ENCODE data around the gene CABLES1. TPM values are rescaled to one million over a fixed set of nuclear protein-coding genes. Genes with fewer than 3 reads are reported as not detected.

Gene CABLES1
- polyA plus RNA-seq, 1 experiment = 5.4 TPM

DNA sequence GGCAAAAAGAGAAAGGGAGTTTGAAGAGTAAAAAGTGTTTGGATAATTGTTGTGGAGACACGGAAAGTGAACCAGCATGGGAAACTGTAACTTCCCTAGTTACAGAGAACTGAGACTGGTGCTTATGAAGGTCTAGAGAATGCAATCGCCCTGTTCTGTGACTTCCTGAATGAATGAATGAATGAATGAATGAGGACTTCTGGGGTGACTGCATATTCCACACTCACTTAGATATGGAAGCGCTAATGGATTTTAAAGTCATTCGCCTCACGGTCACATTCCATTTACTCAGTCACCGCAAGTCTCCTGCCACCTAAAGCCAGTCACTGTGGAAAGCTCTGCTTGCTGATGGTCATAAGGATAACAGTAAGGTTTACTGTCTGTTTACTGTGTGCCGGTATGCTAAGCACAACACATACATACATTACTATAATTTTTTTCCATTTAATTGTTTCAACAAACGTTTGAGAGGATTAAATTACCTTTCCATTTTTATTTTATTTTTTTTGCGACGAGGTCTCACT lies 138.2 kb downstream of the CABLES1 start:
- Histone ChIP-seq H3K27me3 (ENCODE audit: control insufficient read depth, insufficient read depth, low read length) (no peaks in the 10 kb centered on the region), H3K4me3 (ENCODE audit: low read depth, low read length) (no peak overlapping the region), H3K36me3 (ENCODE audit: control insufficient read depth, insufficient read depth, low read length) (no peaks in the 10 kb centered on the region)
- TF ChIP-seq, protein P1, sequence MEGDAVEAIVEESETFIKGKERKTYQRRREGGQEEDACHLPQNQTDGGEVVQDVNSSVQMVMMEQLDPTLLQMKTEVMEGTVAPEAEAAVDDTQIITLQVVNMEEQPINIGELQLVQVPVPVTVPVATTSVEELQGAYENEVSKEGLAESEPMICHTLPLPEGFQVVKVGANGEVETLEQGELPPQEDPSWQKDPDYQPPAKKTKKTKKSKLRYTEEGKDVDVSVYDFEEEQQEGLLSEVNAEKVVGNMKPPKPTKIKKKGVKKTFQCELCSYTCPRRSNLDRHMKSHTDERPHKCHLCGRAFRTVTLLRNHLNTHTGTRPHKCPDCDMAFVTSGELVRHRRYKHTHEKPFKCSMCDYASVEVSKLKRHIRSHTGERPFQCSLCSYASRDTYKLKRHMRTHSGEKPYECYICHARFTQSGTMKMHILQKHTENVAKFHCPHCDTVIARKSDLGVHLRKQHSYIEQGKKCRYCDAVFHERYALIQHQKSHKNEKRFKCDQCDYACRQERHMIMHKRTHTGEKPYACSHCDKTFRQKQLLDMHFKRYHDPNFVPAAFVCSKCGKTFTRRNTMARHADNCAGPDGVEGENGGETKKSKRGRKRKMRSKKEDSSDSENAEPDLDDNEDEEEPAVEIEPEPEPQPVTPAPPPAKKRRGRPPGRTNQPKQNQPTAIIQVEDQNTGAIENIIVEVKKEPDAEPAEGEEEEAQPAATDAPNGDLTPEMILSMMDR (IDR thresholded peaks at IDR 0.05; ENCODE audit: insufficient read depth, low read depth, low read length) = no peak
- no peak for DNase-seq (ENCODE audit: low read depth)
- ChIA-PET CTCF (no interaction called here), POLR2A (no interaction called here)

DNA sequence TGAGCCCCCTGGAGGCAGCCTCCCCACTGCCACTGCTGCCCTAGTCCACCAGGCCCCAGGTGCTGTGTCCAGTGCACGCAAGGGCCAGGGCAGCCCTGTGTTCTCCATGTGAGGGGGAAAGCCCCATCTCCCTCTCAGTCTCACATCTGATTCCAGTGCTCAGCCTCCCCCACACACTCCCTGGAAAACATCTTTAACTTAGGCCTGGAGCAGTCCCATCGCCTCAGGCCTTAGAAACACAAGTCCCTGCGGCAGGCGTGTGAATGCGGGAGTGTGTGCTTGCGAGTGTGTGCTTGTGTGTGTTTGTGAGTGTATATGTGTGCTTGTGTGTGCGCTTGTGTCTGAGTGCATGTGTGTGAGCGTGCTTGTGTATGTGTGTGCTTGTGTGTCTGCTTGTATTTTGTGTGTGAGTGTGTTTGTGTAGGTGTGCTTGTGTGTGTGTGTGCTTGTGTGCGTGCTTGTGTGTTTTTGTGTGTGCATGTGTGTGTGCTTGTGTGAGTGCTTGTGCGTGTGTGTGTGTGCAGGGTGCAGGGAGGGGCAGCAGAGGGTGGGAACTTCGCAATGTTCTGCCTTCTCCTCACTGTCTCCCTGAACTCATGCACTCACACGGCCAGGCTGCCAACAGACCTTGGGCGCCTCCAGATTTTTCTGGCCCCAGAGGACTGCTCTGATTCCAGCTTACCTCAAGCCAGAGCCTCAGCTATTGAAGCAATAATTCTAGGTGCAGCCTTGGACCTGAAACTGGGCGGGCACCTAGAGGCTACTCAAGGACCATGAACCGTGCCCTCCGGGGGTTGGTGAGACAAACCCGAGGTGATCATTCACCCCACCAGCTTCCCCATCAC lies 139.6 kb downstream of the CABLES1 start:
- DNase-seq (ENCODE audit: low read depth) = no peak
- Histone ChIP-seq H3K4me3 (ENCODE audit: low read depth, low read length) (no peak overlapping the region), H3K36me3 (ENCODE audit: control insufficient read depth, insufficient read depth, low read length) (no peaks in the 10 kb centered on the region), H3K27me3 (ENCODE audit: control insufficient read depth, insufficient read depth, low read length) (no peaks in the 10 kb centered on the region)
- TF ChIP-seq, protein P1 (IDR thresholded peaks at IDR 0.05; ENCODE audit: insufficient read depth, low read depth, low read length) = no peak
- ChIA-PET POLR2A (no interaction called here), CTCF (interaction anchor here (0.6 kb wide), 1 partner anchor 66 kb away, joined by 3 read pairs; no protein-coding TSS in a partner anchor)

GRCh38 chr18:23276451-23276850 lies 141.2 kb downstream of the CABLES1 start:
- POLR2A ChIA-PET = no interaction called here
- DNase-seq (ENCODE audit: low read depth) = no peak
- Histone ChIP-seq H3K36me3 (ENCODE audit: control insufficient read depth, insufficient read depth, low read length) (no peaks in the 10 kb centered on the region), H3K4me3 (ENCODE audit: low read depth, low read length) (no peak overlapping the region), H3K27me3 (ENCODE audit: control insufficient read depth, insufficient read depth, low read length) (no peaks in the 10 kb centered on the region)
- CTCF ChIA-PET = no interaction called here
- TF ChIP-seq, protein P1 (IDR thresholded peaks at IDR 0.05; ENCODE audit: insufficient read depth, low read depth, low read length) = no peak

- H3K36me3 ChIP-seq (ENCODE audit: control insufficient read depth, insufficient read depth, low read length) = no peaks in the 10 kb centered on the region
- H3K4me3 ChIP-seq (ENCODE audit: low read depth, low read length) = no peak overlapping the region
- POLR2A ChIA-PET = no interaction called here
- CTCF ChIA-PET = no interaction called here
- H3K27me3 ChIP-seq (ENCODE audit: control insufficient read depth, insufficient read depth, low read length) = no peaks in the 10 kb centered on the region
- no peak for DNase-seq (ENCODE audit: low read depth)
- TF ChIP-seq, protein P1 (IDR thresholded peaks at IDR 0.05; ENCODE audit: insufficient read depth, low read depth, low read length) = no peak
These were observed 142.1 kb downstream of the CABLES1 start for GRCh38 chr18:23277399-23277798.

DNA sequence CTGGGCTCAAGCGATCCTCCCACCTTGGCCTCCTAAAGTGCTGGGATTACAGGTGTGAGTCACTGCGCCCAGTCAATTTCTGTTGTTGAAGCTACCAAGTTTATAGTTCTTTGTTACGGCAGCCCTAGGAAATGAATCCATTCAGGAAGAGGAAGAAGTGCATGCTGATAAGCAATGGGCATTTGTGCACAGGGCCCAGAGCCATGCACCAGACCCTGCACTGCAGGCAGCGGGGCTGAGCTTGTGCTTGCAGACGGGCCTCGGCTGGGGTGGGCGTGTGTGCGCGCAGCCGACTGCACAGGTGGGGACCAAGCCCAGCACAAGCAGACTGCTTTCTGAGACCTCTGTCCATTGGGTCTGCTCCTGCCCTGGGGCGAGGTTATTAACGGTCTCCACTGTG lies 144.6 kb downstream of the CABLES1 start:
- POLR2A ChIA-PET = no interaction called here
- TF ChIP-seq, protein P1 (IDR thresholded peaks at IDR 0.05; ENCODE audit: insufficient read depth, low read depth, low read length) = no peak
- no peak overlapping the region for H3K4me3 ChIP-seq (ENCODE audit: low read depth, low read length)
- H3K36me3 ChIP-seq (ENCODE audit: control insufficient read depth, insufficient read depth, low read length) = no peaks in the 10 kb centered on the region
- H3K27me3 ChIP-seq (ENCODE audit: control insufficient read depth, insufficient read depth, low read length) = no peaks in the 10 kb centered on the region
- CTCF ChIA-PET = interaction anchor here (0.5 to 1.3 kb wide), 2 partner anchors 11 to 49 kb away, joined by 3 to 4 read pairs; no protein-coding TSS in a partner anchor
- DNase-seq (ENCODE audit: low read depth) = no peak
